ENCODE results near the gene CHCHD4. TPM values are rescaled to one million over a fixed set of nuclear protein-coding genes. Genes with fewer than 3 reads are reported as not detected.

Gene CHCHD4
- polyA plus RNA-seq, 1 of the 3 experiments (the other 2 are of a cell fraction), result 15.4 TPM

- H3K36me3 ChIP-seq (replicated peaks in 1 of 2; ENCODE audit: control insufficient read depth in 1 of 2, insufficient read depth in 2 of 2, low read length in 1 of 2), result peaks cover 91 to 93% of the 10 kb centered on the region in 2 experiments
- no peak overlapping the region for H3K9ac ChIP-seq
- H3K4me1 ChIP-seq (ENCODE audit: control insufficient read depth in 1 of 2, insufficient read depth in 2 of 2, low read depth in 1 of 2, low read length in 1 of 2), result no peaks in the 10 kb centered on the region
- ChIA-PET POLR2A (no interaction called here), CTCF (no interaction called here)
- TF ChIP-seq REST (IDR thresholded peaks at IDR 0.05; ENCODE audit: low read depth, low read length) (no peak), JUND (IDR thresholded peaks at IDR 0.05) (no peak), TCF12 (IDR thresholded peaks at IDR 0.05) (no peak), PBX3 (IDR thresholded peaks at IDR 0.05) (no peak), TAF1 (IDR thresholded peaks at IDR 0.05; ENCODE audit: borderline replicate concordance, low read depth, low read length) (no peak), FOXM1 (IDR thresholded peaks at IDR 0.05; ENCODE audit: low read depth) (no peak), ELF1 (IDR thresholded peaks at IDR 0.05) (no peak), YY1 (IDR thresholded peaks at IDR 0.05; ENCODE audit: low read depth) (no peak), SMC3 (IDR thresholded peaks at IDR 0.05; ENCODE audit: low read depth, low read length) (no peak), CTCF (IDR thresholded peaks at IDR 0.05) (no peak), MXI1 (IDR thresholded peaks at IDR 0.05; ENCODE audit: low read depth, low read length) (no peak), EZH2phosphoT487 (IDR thresholded peaks at IDR 0.05; ENCODE audit: borderline replicate concordance, low read depth) (no peak), USF1 (IDR thresholded peaks at IDR 0.05; ENCODE audit: borderline replicate concordance, low read depth) (no peak), TEAD4 (IDR thresholded peaks at IDR 0.05; ENCODE audit: borderline replicate concordance, insufficient read depth) (no peak), GABPA (IDR thresholded peaks at IDR 0.05; ENCODE audit: low read depth) (no peak), MEF2A (IDR thresholded peaks at IDR 0.05; ENCODE audit: borderline replicate concordance, low read depth) (no peak), RFX5 (IDR thresholded peaks at IDR 0.05; ENCODE audit: low read length) (no peak), RXRA (IDR thresholded peaks at IDR 0.05; ENCODE audit: borderline replicate concordance, low read depth) (no peak), IRF3 (IDR thresholded peaks at IDR 0.05; ENCODE audit: low read depth, low read length) (no peak)
- H3K4me3 ChIP-seq (ENCODE audit: low read depth in 2 of 2, low read length in 1 of 2), result no peak overlapping the region
- no peak for DNase-seq
- H3K79me2 ChIP-seq (ENCODE audit: insufficient read depth), result peaks cover 62% of the 10 kb centered on the region
- no peaks in the 10 kb centered on the region for H3F3A ChIP-seq (replicated peaks; ENCODE audit: insufficient read depth)
- no peak overlapping the region for H3K4me2 ChIP-seq
- WGBS (ENCODE audit: low lambda C conversion rate), result 100% methylated on average over 2 of the region's 2 CpGs
- no peak overlapping the region for H2AFZ ChIP-seq (ENCODE audit: low read depth)
- no peak overlapping the region for H3K27ac ChIP-seq (ENCODE audit: low read depth in 2 of 2, low read length in 1 of 2)
- peaks cover 9% of the 10 kb centered on the region; the same call in 1 of the 2 replicates for H3K9me3 ChIP-seq
- no peaks in the 10 kb centered on the region for H3K9me2 ChIP-seq
- H3K27me3 ChIP-seq (ENCODE audit: insufficient read depth), result no peaks in the 10 kb centered on the region
- H4K20me1 ChIP-seq (ENCODE audit: insufficient read depth), result no peaks in the 10 kb centered on the region
These were observed 37.5 kb upstream of the CHCHD4 start for GRCh38 chr3:14162178-14162577.
